ENCODE data around the gene THADA. TPM values are rescaled to one million over a fixed set of nuclear protein-coding genes. Genes with fewer than 3 reads are reported as not detected.
"Not testable (repeated sequence)": the region's sequence is repeated elsewhere in the genome, so short reads cannot be mapped to it uniquely, and the experiment has no call there.

THADA gene
- polyA plus RNA-seq, 1 donor (not counting 4 experiments of a cell fraction or from before 2014, with no cell fraction given), result 22.6 TPM

DNA sequence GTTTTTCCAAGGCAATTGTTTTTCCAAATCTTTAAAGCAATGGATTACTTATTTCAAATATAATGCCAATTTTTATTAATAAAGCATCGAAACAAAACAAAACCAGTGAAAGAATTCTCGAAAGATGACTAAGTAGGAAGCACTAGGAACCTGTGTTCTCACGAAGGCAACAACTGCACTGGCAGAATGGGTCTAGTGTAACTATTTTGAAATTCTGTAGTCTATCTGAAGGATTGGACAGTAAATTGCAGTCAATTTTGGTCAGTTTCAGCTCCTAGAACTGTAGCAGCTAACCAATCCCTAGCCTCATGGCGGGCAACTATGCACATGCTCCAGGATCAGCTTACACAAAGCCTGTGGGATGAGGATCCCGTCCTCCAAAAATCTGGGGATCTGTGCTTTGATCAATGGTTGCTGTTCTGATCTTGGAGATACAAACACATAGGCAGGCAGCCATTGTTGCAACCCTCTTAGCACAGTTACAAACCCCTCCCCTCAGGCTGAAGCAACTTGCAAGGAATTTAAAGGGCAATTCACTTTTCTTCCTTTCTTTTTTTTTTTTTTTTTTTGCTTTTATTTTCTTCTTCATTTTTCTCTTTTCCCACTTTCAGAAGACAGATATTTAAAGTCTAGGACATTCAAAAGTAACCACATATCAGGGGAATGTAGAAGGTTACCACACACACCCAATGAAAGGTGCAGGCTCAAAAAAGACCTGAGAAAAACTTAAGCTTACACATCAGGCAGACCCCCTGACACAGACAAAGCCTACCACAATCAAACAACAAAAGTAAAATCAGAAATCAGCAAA, 147.6 kb downstream of the THADA start:
- Histone ChIP-seq H3K27ac (ENCODE audit: control insufficient read depth, insufficient read depth, low read length) (no peak overlapping the region), H3K27me3 (ENCODE audit: control insufficient read depth, extremely low read depth, insufficient read depth, low read length) (no peaks in the 10 kb centered on the region), H3K79me2 (ENCODE audit: control insufficient read depth, insufficient read depth, low read length) (no peaks in the 10 kb centered on the region), H3K4me3 (ENCODE audit: control insufficient read depth in 2 of 3, extremely low read depth in 1 of 3, insufficient read depth in 2 of 3, low read depth in 1 of 3, low read length in 3 of 3) (no peak overlapping the region), H3K36me3 (ENCODE audit: control insufficient read depth in 2 of 2, extremely low read depth in 1 of 2, insufficient read depth in 2 of 2, low read length in 2 of 2) (no peaks in the 10 kb centered on the region), H4K20me1 (ENCODE audit: control insufficient read depth, extremely low read depth, insufficient read depth, low read length) (no peaks in the 10 kb centered on the region), H3K9me1 (ENCODE audit: control insufficient read depth, extremely low read depth, insufficient read depth, low read length) (no peaks in the 10 kb centered on the region), H3K9ac (ENCODE audit: control insufficient read depth, extremely low read depth, insufficient read depth, low read length) (no peak overlapping the region), H3K4me2 (ENCODE audit: control insufficient read depth, extremely low read depth, insufficient read depth, low read depth, low read length) (no peak overlapping the region), H3K9me3 (ENCODE audit: control insufficient read depth, low read depth, low read length) (no peaks in the 10 kb centered on the region), H3K4me1 (ENCODE audit: control insufficient read depth, extremely low read depth, insufficient read depth, low read length) (peaks cover 2% of the 10 kb centered on the region), H2AFZ (ENCODE audit: control insufficient read depth, low read length) (no peak overlapping the region)
- TF ChIP-seq, protein P1, sequence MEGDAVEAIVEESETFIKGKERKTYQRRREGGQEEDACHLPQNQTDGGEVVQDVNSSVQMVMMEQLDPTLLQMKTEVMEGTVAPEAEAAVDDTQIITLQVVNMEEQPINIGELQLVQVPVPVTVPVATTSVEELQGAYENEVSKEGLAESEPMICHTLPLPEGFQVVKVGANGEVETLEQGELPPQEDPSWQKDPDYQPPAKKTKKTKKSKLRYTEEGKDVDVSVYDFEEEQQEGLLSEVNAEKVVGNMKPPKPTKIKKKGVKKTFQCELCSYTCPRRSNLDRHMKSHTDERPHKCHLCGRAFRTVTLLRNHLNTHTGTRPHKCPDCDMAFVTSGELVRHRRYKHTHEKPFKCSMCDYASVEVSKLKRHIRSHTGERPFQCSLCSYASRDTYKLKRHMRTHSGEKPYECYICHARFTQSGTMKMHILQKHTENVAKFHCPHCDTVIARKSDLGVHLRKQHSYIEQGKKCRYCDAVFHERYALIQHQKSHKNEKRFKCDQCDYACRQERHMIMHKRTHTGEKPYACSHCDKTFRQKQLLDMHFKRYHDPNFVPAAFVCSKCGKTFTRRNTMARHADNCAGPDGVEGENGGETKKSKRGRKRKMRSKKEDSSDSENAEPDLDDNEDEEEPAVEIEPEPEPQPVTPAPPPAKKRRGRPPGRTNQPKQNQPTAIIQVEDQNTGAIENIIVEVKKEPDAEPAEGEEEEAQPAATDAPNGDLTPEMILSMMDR (optimal IDR thresholded peaks at IDR 0.05 in 1 of 3, IDR thresholded peaks at IDR 0.05 in 1 of 3, conservative IDR thresholded peaks at IDR 0.05 in 1 of 3; ENCODE audit: extremely low read depth in 1 of 3, insufficient read depth in 2 of 3, low read length in 3 of 3), result no peak
- TF ChIP-seq EZH2 (IDR thresholded peaks at IDR 0.05; ENCODE audit: low read length), result no peak
- dilution Hi-C loops (cut with MboI; ENCODE audit: extremely low pct_ligation_motif_present, low sequenced_read_pairs), result no loop called here
- DNase-seq (ENCODE audit: low read depth, low spot score), result no peak
- no peak for FAIRE-seq

- H3K27ac ChIP-seq (ENCODE audit: control insufficient read depth, insufficient read depth, low read length); H3K4me3 ChIP-seq (ENCODE audit: control insufficient read depth in 2 of 3, extremely low read depth in 1 of 3, insufficient read depth in 2 of 3, low read depth in 1 of 3, low read length in 3 of 3); H3K27me3 ChIP-seq (ENCODE audit: control insufficient read depth, extremely low read depth, insufficient read depth, low read length); H4K20me1 ChIP-seq (ENCODE audit: control insufficient read depth, extremely low read depth, insufficient read depth, low read length); H2AFZ ChIP-seq (ENCODE audit: control insufficient read depth, low read length); H3K9ac ChIP-seq (ENCODE audit: control insufficient read depth, extremely low read depth, insufficient read depth, low read length); DNase-seq (ENCODE audit: low read depth, low spot score); H3K79me2 ChIP-seq (ENCODE audit: control insufficient read depth, insufficient read depth, low read length); H3K36me3 ChIP-seq (ENCODE audit: control insufficient read depth in 2 of 2, extremely low read depth in 1 of 2, insufficient read depth in 2 of 2, low read length in 2 of 2); H3K4me2 ChIP-seq (ENCODE audit: control insufficient read depth, extremely low read depth, insufficient read depth, low read depth, low read length); FAIRE-seq; dilution Hi-C loops (cut with MboI; ENCODE audit: extremely low pct_ligation_motif_present, low sequenced_read_pairs); H3K9me3 ChIP-seq (ENCODE audit: control insufficient read depth, low read depth, low read length); H3K9me1 ChIP-seq (ENCODE audit: control insufficient read depth, extremely low read depth, insufficient read depth, low read length); H3K4me1 ChIP-seq (ENCODE audit: control insufficient read depth, extremely low read depth, insufficient read depth, low read length): not testable (repeated sequence)
Observed at GRCh38 chr2:43446755-43447154, 149.1 kb downstream of the THADA start.

Measured in keratinocyte (primary cell).